Lower lobe of right lung (tissue), 2 donors: ENCODE measurements around the gene PADI3. TPM values are rescaled to one million over a fixed set of nuclear protein-coding genes. Genes with fewer than 3 reads are reported as not detected.
A peak's percentile ranks its signal among the peaks of the same experiment; 100 is the strongest.

Source experiments
- ATAC-seq, 2 donors: fragments of 200-7000 bp; cut with Tn5 transposase; one replicate each; pipeline ENCODE4 v1.9.1; 2020 to 2022; ENCODE audit warnings: mild to moderate bottlenecking in 2 of 2, moderate library complexity in 2 of 2
- DNase-seq: peaks from one replicate; pipeline ENCODE4 v3.0.0-alpha.2; 2020
- H3K27ac ChIP-seq: fragments of 200-600 bp; one replicate; pipeline ENCODE4 v1.8.0; 2022
- H3K27me3 ChIP-seq: fragments of 200-600 bp; one replicate; pipeline ENCODE4 v1.8.0; 2022; ENCODE audit warnings: low read depth
- H3K36me3 ChIP-seq: fragments of 200-600 bp; one replicate; pipeline ENCODE4 v1.8.0; 2022; ENCODE audit warnings: mild to moderate bottlenecking
- H3K4me1 ChIP-seq: fragments of 200-600 bp; one replicate; pipeline ENCODE4 v1.8.0; 2022
- H3K4me3 ChIP-seq: fragments of 200-600 bp; one replicate; pipeline ENCODE4 v1.8.0; 2022; ENCODE audit warnings: mild to moderate bottlenecking
- H3K9me3 ChIP-seq: fragments of 200-600 bp; one replicate; pipeline ENCODE4 v1.8.0; 2022
- intact Hi-C: fragments of 100-400 bp; cut with DNase I; formaldehyde crosslinking; loops from one replicate; pipeline ENCODE4 v1.11.0; 2022
- total RNA-seq: library from RNA; stranded (reverse); fragmentation: NEBNext Ultra II Directional; extraction: Animal tissue kit (Norgen Biotek cat#: 25700); gene quantifications from one replicate; pipeline ENCODE4 v1.2.1, GENCODE V29; 2021
- TF ChIP-seq, protein P1 (sequence below): fragments of 200-600 bp; IDR thresholded peaks from one replicate; pipeline ENCODE4 v1.8.0; 2022; ENCODE audit warnings: antibody characterized with exemption, mild to moderate bottlenecking
- donor health status: DM: no; HTN: yes; CAD: no; lungs with severe emphysema.

The PADI3 gene
- total RNA-seq, 1 donor from 2014 or later, result not detected

DNA sequence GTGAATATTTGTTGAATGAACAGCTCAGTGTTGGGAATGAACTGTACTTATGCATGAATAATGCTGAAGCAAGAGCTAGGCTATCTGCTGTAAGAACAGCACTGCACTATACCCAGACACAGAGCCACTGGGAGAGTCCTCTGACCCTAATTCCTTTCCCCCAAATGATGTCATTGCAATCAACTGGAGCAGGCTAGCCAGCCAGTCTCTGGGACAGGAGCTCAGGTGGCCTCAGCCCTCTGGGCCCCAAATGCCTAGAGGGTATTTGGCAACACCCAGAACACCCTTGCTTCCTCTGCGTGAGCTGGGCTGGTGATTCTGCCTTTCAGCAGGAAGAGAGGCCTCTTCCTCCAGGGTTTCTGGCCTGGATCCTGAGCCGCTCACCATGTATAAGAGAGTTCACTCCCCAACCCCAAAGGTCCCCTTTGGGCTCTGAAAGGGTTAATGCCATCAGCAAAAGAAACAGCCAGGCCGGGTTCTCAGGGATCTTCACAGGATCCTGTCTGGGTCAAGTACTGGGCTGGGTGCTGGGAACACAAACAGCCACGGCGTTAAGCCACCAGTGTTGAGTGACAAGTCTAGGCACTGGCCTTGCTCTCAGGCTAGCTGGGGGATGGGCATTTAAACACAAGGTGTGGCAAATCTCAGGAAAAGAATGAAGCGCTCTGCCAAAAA is 55.4 kb downstream of the PADI3 start:
- intact Hi-C loops, result no loop called here
- no peak overlapping the region for H3K27ac ChIP-seq
- no peaks in the 10 kb centered on the region for H3K36me3 ChIP-seq
- no peaks in the 10 kb centered on the region for H3K4me1 ChIP-seq
- no peak overlapping the region for H3K4me3 ChIP-seq
- no peak for DNase-seq
- ATAC-seq, result peak in 1 of 2 donors; percentile 57
- peaks cover 13% of the 10 kb centered on the region for H3K27me3 ChIP-seq
- TF ChIP-seq, protein P1, sequence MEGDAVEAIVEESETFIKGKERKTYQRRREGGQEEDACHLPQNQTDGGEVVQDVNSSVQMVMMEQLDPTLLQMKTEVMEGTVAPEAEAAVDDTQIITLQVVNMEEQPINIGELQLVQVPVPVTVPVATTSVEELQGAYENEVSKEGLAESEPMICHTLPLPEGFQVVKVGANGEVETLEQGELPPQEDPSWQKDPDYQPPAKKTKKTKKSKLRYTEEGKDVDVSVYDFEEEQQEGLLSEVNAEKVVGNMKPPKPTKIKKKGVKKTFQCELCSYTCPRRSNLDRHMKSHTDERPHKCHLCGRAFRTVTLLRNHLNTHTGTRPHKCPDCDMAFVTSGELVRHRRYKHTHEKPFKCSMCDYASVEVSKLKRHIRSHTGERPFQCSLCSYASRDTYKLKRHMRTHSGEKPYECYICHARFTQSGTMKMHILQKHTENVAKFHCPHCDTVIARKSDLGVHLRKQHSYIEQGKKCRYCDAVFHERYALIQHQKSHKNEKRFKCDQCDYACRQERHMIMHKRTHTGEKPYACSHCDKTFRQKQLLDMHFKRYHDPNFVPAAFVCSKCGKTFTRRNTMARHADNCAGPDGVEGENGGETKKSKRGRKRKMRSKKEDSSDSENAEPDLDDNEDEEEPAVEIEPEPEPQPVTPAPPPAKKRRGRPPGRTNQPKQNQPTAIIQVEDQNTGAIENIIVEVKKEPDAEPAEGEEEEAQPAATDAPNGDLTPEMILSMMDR, result no peak
- peaks cover 13% of the 10 kb centered on the region for H3K9me3 ChIP-seq

DNA sequence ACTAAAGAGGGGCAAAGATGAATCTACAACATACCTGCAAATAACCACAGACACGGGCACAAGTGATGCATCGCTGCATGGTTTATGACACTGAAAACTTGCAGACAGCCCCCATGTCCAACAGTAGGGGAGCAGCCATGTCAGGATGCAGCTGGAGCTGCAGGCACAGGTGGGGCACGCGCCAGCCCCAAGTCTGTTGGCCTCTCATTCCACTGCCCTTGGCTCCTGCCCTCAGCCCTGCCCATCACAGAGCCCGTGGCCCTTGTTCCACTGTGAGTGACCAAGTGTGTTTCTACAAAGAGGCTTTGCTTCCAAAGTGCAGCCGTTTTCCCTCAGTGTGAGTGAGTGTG is 55.9 kb downstream of the PADI3 start:
- peaks cover 13% of the 10 kb centered on the region for H3K9me3 ChIP-seq

DNA sequence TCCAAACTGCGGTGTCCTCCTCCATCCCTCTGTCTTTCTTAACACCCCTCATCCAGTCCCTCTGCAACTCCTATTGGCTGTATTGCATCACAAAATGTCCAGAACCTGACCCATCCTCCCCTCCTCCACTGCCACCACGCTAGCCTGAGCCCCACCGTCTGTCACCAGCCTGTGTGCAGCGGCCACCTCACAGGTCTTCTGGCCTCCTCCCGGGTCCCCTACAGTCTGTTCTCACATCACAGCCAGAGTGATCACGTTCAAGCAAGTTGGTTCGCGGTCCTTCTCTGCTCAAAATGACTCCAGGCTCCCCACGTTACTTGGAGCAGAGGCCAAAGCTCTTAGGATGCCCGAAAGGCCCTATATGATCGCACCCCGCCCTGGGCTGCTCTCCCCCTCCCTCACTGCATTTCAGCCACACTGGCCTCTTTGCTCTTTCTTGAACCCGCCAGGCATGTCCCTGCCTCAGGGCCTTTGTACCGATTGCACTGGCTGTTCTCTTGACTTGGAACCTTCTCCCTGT is 56.7 kb downstream of the PADI3 start:
- ATAC-seq, result no peak
- Histone ChIP-seq H3K9me3 (peaks cover 13% of the 10 kb centered on the region), H3K27ac (no peak overlapping the region), H3K4me3 (no peak overlapping the region), H3K27me3 (peaks cover 24% of the 10 kb centered on the region), H3K4me1 (no peaks in the 10 kb centered on the region), H3K36me3 (no peaks in the 10 kb centered on the region)
- TF ChIP-seq, protein P1, result no peak
- no peak for DNase-seq
- intact Hi-C loops, result no loop called here

More for the DNA sequence above, 55.9 kb downstream of the PADI3 start:
- Histone ChIP-seq H3K4me3 (no peak overlapping the region), H3K27ac (no peak overlapping the region), H3K27me3 (peaks cover 17% of the 10 kb centered on the region), H3K36me3 (no peaks in the 10 kb centered on the region), H3K4me1 (no peaks in the 10 kb centered on the region)
- intact Hi-C loops, result no loop called here
- DNase-seq, result no peak
- no peak for ATAC-seq
- TF ChIP-seq, protein P1, result no peak

DNA sequence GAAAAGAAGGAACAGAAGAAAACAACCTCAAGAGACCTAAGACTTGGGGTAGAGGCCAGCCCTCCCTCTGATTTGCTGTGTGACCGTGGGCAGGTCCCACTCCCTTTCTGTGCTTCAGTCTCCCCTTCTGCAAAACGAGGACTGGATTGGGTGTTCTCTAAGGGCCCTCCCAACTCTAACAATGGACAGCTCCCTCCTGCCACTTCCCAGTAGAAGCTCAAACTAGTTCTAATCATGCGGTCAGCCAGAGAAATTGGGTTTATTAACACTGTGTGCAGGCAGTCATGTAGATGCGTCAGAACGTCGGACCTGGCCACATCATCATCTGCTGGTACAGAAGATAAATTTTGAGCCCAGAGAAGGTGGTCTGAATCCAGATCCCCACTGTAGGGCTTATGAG is 57.5 kb downstream of the PADI3 start:
- H3K27ac ChIP-seq, result no peak overlapping the region
- peaks cover 13% of the 10 kb centered on the region for H3K9me3 ChIP-seq
- H3K36me3 ChIP-seq, result no peaks in the 10 kb centered on the region
- DNase-seq, result no peak
- ATAC-seq, result no peak
- TF ChIP-seq, protein P1, result no peak
- intact Hi-C loops, result no loop called here
- H3K27me3 ChIP-seq, result peaks cover 29% of the 10 kb centered on the region
- no peaks in the 10 kb centered on the region for H3K4me1 ChIP-seq
- no peak overlapping the region for H3K4me3 ChIP-seq

DNA sequence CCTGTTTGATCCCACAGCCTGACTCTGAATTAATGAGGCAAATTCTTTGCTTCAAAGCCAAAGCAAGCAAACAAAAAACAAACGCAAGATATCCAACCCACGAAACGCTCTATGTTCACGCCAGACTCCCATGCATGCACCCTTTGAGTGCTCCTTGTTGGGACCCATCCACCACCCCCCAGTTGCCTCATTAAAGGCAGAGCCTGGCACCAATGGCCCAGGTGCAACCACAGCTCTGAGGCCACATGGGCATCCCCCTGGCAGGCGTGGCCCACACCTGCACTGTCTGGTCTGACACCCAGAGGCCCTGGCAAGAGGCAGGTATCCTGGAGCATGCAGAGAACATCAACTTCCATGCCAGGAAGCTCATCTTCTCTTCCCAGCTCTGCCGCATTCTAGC is 58.0 kb downstream of the PADI3 start:
- Histone ChIP-seq H3K4me3 (no peak overlapping the region), H3K27ac (no peak overlapping the region), H3K9me3 (peaks cover 8% of the 10 kb centered on the region), H3K36me3 (no peaks in the 10 kb centered on the region), H3K4me1 (no peaks in the 10 kb centered on the region), H3K27me3 (peaks cover 34% of the 10 kb centered on the region)
- ATAC-seq (no peak), DNase-seq (no peak)
- TF ChIP-seq, protein P1, result no peak
- intact Hi-C loops, result no loop called here
